H1 (cell line): Measurements from ENCODE around the gene THTPA. TPM values are rescaled to one million over a fixed set of nuclear protein-coding genes. Genes with fewer than 3 reads are reported as not detected.

ENCODE experiments used
- CTCF ChIA-PET: fragments of 300-600 bp; sonication (Branson Sonifier 250); formaldehyde crosslinking; loops from one replicate; lab custom pipeline; 2021; ENCODE audit not compliant: partially characterized antibody; lab: Charles Lee
- POLR2A ChIA-PET: fragments of 300-600 bp; sonication (Branson Sonifier 250); formaldehyde crosslinking; loops from one replicate; lab custom pipeline; 2021; ENCODE audit warnings: inconsistent platforms; ENCODE audit not compliant: partially characterized antibody; lab: Charles Lee
- DNase-seq, 2 experiments: peaks; one replicate each; pipeline versions ENCODE4 v3.0.0 to v3.0.0-alpha.2; 2010 to 2022; ENCODE audit warnings: low spot score in 2 of 2, low read depth in 1 of 2, mixed read lengths in 1 of 2
- FAIRE-seq: peaks from 2 replicates; lab custom pipeline; 2011; peaks lifted over from hg19 to GRCh38; lab: Jason Lieb, UNC
- H2AFZ ChIP-seq: 2 replicates; pipeline ENCODE4 v1.8.1; 2012; ENCODE audit warnings: low read length, inconsistent platforms
- H2AK5ac ChIP-seq: 2 replicates; pipeline ENCODE4 v1.6.1; 2013; ENCODE audit warnings: low read depth, low read length
- H2BK120ac ChIP-seq: replicated peaks from 2 replicates; pipeline ENCODE3; 2013; ENCODE audit warnings: low read depth, low read length, inconsistent platforms
- H2BK12ac ChIP-seq: 2 replicates; pipeline ENCODE4 v1.6.1; 2013; ENCODE audit warnings: low read depth, low read length
- H2BK15ac ChIP-seq: 2 replicates; pipeline ENCODE4 v1.6.1; 2013; ENCODE audit warnings: low read length
- H2BK20ac ChIP-seq: 2 replicates; pipeline ENCODE4 v1.6.1; 2013; ENCODE audit warnings: low read length
- H2BK5ac ChIP-seq: 2 replicates; pipeline ENCODE4 v1.6.1; 2013; ENCODE audit warnings: low read depth, low read length
- H3K14ac ChIP-seq: 2 replicates; pipeline ENCODE4 v1.6.1; 2013; ENCODE audit warnings: inconsistent platforms; ENCODE audit not compliant: insufficient read length
- H3K18ac ChIP-seq: 2 replicates; pipeline ENCODE4 v1.6.1; 2013; ENCODE audit warnings: low read length; ENCODE audit errors: extremely low read depth
- H3K23ac ChIP-seq: 2 replicates; pipeline ENCODE4 v1.6.1; 2013; ENCODE audit warnings: inconsistent platforms; ENCODE audit not compliant: insufficient read length
- H3K23me2 ChIP-seq: 2 replicates; pipeline ENCODE4 v1.6.1; 2013; ENCODE audit warnings: low read depth, low read length
- H3K27ac ChIP-seq: 2 replicates; pipeline ENCODE4 v1.6.1; 2011; ENCODE audit warnings: low read depth, low read length, inconsistent platforms
- H3K27me3 ChIP-seq, 4 experiments: replicated peaks in 1 of 4; 1 replicate in 1 of 4; 2 replicates in 3 of 4; pipeline versions ENCODE4 v1.6.1 to v1.8.1; 2011 to 2013; ENCODE audit warnings: low read length in 3 of 4, mild to moderate bottlenecking in 3 of 4, inconsistent platforms in 2 of 4, mixed read lengths in 2 of 4, moderate library complexity in 1 of 4; ENCODE audit not compliant: control insufficient read depth in 3 of 4, insufficient read depth in 3 of 4; ENCODE audit errors: extremely low read depth in 1 of 4
- H3K36me3 ChIP-seq, 4 experiments: 2 replicates each; pipeline versions ENCODE4 v1.6.1 to v1.8.1; 2011 to 2013; ENCODE audit warnings: mild to moderate bottlenecking in 4 of 4, low read length in 3 of 4, moderate library complexity in 2 of 4, control low read depth in 1 of 4, inconsistent platforms in 1 of 4; ENCODE audit not compliant: insufficient read depth in 4 of 4, control insufficient read depth in 2 of 4
- H3K4ac ChIP-seq: replicated peaks from 2 replicates; pipeline ENCODE3; 2013; ENCODE audit warnings: low read length, low read depth, mixed read lengths, inconsistent platforms; ENCODE audit not compliant: insufficient read length
- H3K4me1 ChIP-seq, 4 experiments: replicated peaks in 1 of 4; 1 replicate in 1 of 4; 2 replicates in 3 of 4; pipeline versions ENCODE4 v1.6.1 to v1.8.1; 2011 to 2013; ENCODE audit warnings: low read length in 3 of 4, inconsistent platforms in 2 of 4, mixed read lengths in 1 of 4; ENCODE audit not compliant: insufficient read depth in 4 of 4, control insufficient read depth in 3 of 4
- H3K4me2 ChIP-seq, 2 experiments: 2 replicates each; pipeline versions ENCODE4 v1.6.1 to v1.8.1; 2011 to 2013; ENCODE audit warnings: low read depth in 2 of 2, low read length in 2 of 2, control low read depth in 1 of 2, inconsistent platforms in 1 of 2, mild to moderate bottlenecking in 1 of 2; ENCODE audit not compliant: insufficient read depth in 1 of 2
- H3K4me3 ChIP-seq, 4 experiments: fragments of 200-600, 300-600 bp in 1 of 4; sonication (generic), shearing (Covaris generic), sonication (Bioruptor Twin) in 1 of 4; 2 replicates each; pipeline versions ENCODE4 v1.5.1 to v1.8.1; 2011 to 2016; ENCODE audit warnings: low read length in 4 of 4, low read depth in 3 of 4, control low read depth in 2 of 4, inconsistent platforms in 2 of 4, mild to moderate bottlenecking in 2 of 4, mixed read lengths in 1 of 4, moderate library complexity in 1 of 4; ENCODE audit not compliant: insufficient read depth in 2 of 4; ENCODE audit errors: extremely low read depth in 1 of 4
- H3K56ac ChIP-seq: replicated peaks from 2 replicates; pipeline ENCODE3; 2013; ENCODE audit warnings: low read depth, mild to moderate bottlenecking, mixed read lengths, low read length, inconsistent platforms; ENCODE audit not compliant: insufficient read length
- H3K79me1 ChIP-seq: 2 replicates; pipeline ENCODE4 v1.6.1; 2013; ENCODE audit warnings: low read depth, low read length, control low read depth
- H3K79me2 ChIP-seq, 2 experiments: 2 replicates each; pipeline versions ENCODE4 v1.6.1 to v1.8.1; 2012 to 2013; ENCODE audit warnings: low read length in 2 of 2, mild to moderate bottlenecking in 2 of 2, inconsistent platforms in 1 of 2; ENCODE audit not compliant: insufficient read depth in 2 of 2, control insufficient read depth in 1 of 2
- H3K9ac ChIP-seq, 4 experiments: replicated peaks in 1 of 4; 1 replicate in 1 of 4; 2 replicates in 3 of 4; pipeline versions ENCODE4 v1.6.1 to v1.8.1; 2011 to 2013; ENCODE audit warnings: low read depth in 3 of 4, low read length in 3 of 4, control low read depth in 2 of 4, mild to moderate bottlenecking in 2 of 4, moderate library complexity in 2 of 4, inconsistent platforms in 1 of 4; ENCODE audit errors: extremely low read depth in 1 of 4
- H3K9me3 ChIP-seq, 2 experiments: 2 replicates each; pipeline versions ENCODE4 v1.6.1 to v1.8.1; 2012 to 2013; ENCODE audit warnings: mild to moderate bottlenecking in 2 of 2, moderate library complexity in 2 of 2, control low read depth in 1 of 2, inconsistent platforms in 1 of 2, low read depth in 1 of 2, low read length in 1 of 2, mixed read lengths in 1 of 2; ENCODE audit not compliant: insufficient read depth in 2 of 2
- H4K20me1 ChIP-seq, 2 experiments: replicated peaks in 1 of 2; 2 replicates each; pipeline versions ENCODE3 to v1.8.1; 2011 to 2013; ENCODE audit warnings: inconsistent platforms in 2 of 2, low read length in 2 of 2, mild to moderate bottlenecking in 1 of 2; ENCODE audit not compliant: insufficient read depth in 2 of 2, control insufficient read depth in 1 of 2
- H4K5ac ChIP-seq: 2 replicates; pipeline ENCODE4 v1.6.1; 2013; ENCODE audit warnings: low read length, low read depth, mixed read lengths, inconsistent platforms; ENCODE audit not compliant: insufficient read length
- H4K8ac ChIP-seq: 2 replicates; pipeline ENCODE4 v1.8.0; 2013; ENCODE audit warnings: mild to moderate bottlenecking, moderate library complexity, low read length, inconsistent platforms; ENCODE audit not compliant: insufficient read depth; ENCODE audit errors: extremely low read depth
- H4K91ac ChIP-seq: replicated peaks from 2 replicates; pipeline ENCODE3; 2013; ENCODE audit warnings: low read length, mixed read lengths, inconsistent platforms; ENCODE audit not compliant: insufficient read length
- EGR1 ChIP-seq: IDR thresholded peaks from 2 replicates; pipeline ENCODE4 v1.6.1; 2011; ENCODE audit warnings: low read depth, low read length, borderline replicate concordance
- WGBS, 2 experiments: shearing (Covaris generic) in 1 of 2; methylation state at CpG; one replicate each; pipeline versions ENCODE4 v1.1.6 to v1.1.7; 2013 to 2015; ENCODE audit warnings: low lambda C conversion rate in 2 of 2, mixed read lengths in 2 of 2, inconsistent platforms in 1 of 2, low coverage in 1 of 2, missing lambda C conversion rate in 1 of 2; ENCODE audit not compliant: insufficient replicate concordance in 2 of 2, insufficient coverage in 1 of 2, insufficient read length in 1 of 2; ENCODE audit errors: extremely low coverage in 1 of 2, missing lambda C conversion rate in 1 of 2; 5-methylcytosine and 5-hydroxymethylcytosine counted together
- polyA plus RNA-seq, 7 experiments: library from polyadenylated mRNA; depleted of rRNA in 3 of 7; stranded (reverse) in 5 of 7; unstranded in 2 of 7; fragments of >200 nt in 5 of 7; fragments of 200-250 nt in 2 of 7; gene quantifications; 1 replicate in 5 of 7; 2 replicates in 1 of 7; 4 replicates in 1 of 7; pipeline versions ENCODE4 v1.2.1 to v1.2.3, GENCODE V29; 2011 to 2013; ENCODE audit warnings: missing spikeins in 2 of 7, mixed read lengths in 2 of 7
- total RNA-seq: library from RNA; stranded (reverse); fragmentation: NEBNext Ultra II Directional; extraction: Animal tissue kit (Norgen Biotek cat#: 25700); gene quantifications from 2 replicates; pipeline ENCODE4 v1.2.1, GENCODE V29; 2021

Gene THTPA
- total and polyA plus RNA-seq, 2 of the 8 experiments (the other 6 are each of a cell fraction or from before 2014, with no cell fraction given), result 16.6 to 19.0 TPM

GRCh38 chr14:23561259-23561658, 5.2 kb downstream of the THTPA start:
- Histone ChIP-seq H3K4me2 (no peak overlapping the region), H3K18ac (no peak overlapping the region), H4K91ac (no peak overlapping the region), H3K27ac (no peak overlapping the region), H4K20me1 (peaks cover 0 to 7% of the 10 kb centered on the region in 2 experiments), H3K9ac (no peak overlapping the region), H2BK20ac (no peak overlapping the region), H2AK5ac (no peak overlapping the region)
- CTCF ChIA-PET, result interaction anchor here (0.6 to 70.5 kb wide), 12 partner anchors 27 to 991 kb away, joined by 3 to 2092 read pairs (median 14); partner anchors contain the start of gene NGDN
- 83% methylated on average over 2 of the region's 2 CpGs; no CpG with 5 or more reads in 1 of the 2 experiments for WGBS, 2 experiments
- no peak for TF ChIP-seq EGR1
- TF ChIP-seq, all 59 proteins: peak for 0
- H3K9me3 ChIP-seq, result no peaks in the 10 kb centered on the region
- H3K4me1 ChIP-seq, result peaks cover 0 to 18% (median 8%) of the 10 kb centered on the region in 4 experiments; a peak in 6 of 7 replicates
- POLR2A ChIA-PET, result interaction anchor here (31.9 to 52.7 kb wide), 2 partner anchors 32 to 82 kb away, joined by 944 to 1523 read pairs; partner anchors contain the start of genes NGDN and ZFHX2
- DNase-seq (no peak), FAIRE-seq (no peak)
- H2BK15ac ChIP-seq, result no peak overlapping the region
- H2BK12ac ChIP-seq, result no peak overlapping the region
- no peak overlapping the region for H3K4me3 ChIP-seq
- no peak overlapping the region for H3K14ac ChIP-seq
- H2AFZ ChIP-seq, result no peak overlapping the region
- H3K23me2 ChIP-seq, result peaks cover 5% of the 10 kb centered on the region
- H2BK120ac ChIP-seq, result no peak overlapping the region
- no peak overlapping the region for H3K23ac ChIP-seq
- no peak overlapping the region for H4K5ac ChIP-seq
- no peak overlapping the region for H3K4ac ChIP-seq
- peaks cover 11 to 33% (median 17%) of the 10 kb centered on the region in 4 experiments; a peak in 7 of 8 replicates for H3K36me3 ChIP-seq
- H3K27me3 ChIP-seq, result no peaks in the 10 kb centered on the region
- no peak overlapping the region for H3K56ac ChIP-seq
- H3K79me1 ChIP-seq, result 0 out of 2 replicates have a peak, but pooled peaks cover 7% of the 10 kb centered on the region
- no peak overlapping the region for H4K8ac ChIP-seq
- no peak overlapping the region for H2BK5ac ChIP-seq
- peaks cover 0 to 19% of the 10 kb centered on the region in 2 experiments; a peak in 2 of 4 replicates for H3K79me2 ChIP-seq
